ENCODE measurements around the gene COL25A1.
"Not testable (repeated sequence)": the region's sequence is repeated elsewhere in the genome, so short reads cannot be mapped to it uniquely, and the experiment has no call there.

Gene COL25A1

GRCh38 chr4:109114501-109114900 lies 188.0 kb downstream of the COL25A1 start:
- no peak for DNase-seq

GRCh38 chr4:109113521-109113920 lies 188.9 kb downstream of the COL25A1 start:
- no peak for DNase-seq

- no peak for DNase-seq
Measured at GRCh38 chr4:109111031-109111430, 191.4 kb downstream of the COL25A1 start.

GRCh38 chr4:109108215-109108614 lies 194.2 kb downstream of the COL25A1 start:
- not testable (repeated sequence) for DNase-seq

GRCh38 chr4:109094056-109094455 lies 208.4 kb downstream of the COL25A1 start:
- no peak for DNase-seq

GRCh38 chr4:109091727-109092409 lies 210.6 kb downstream of the COL25A1 start:
- DNase-seq, result no peak

GRCh38 chr4:109083911-109084310 lies 218.5 kb downstream of the COL25A1 start:
- DNase-seq, result peak; percentile 44 to 62

GRCh38 chr4:109079731-109080130 lies 222.7 kb downstream of the COL25A1 start:
- peak in 1 of 2 experiments; percentile 0 for DNase-seq

GRCh38 chr4:109079201-109079600 lies 223.3 kb downstream of the COL25A1 start:
- no peak for DNase-seq

- DNase-seq, result no peak
Measured at GRCh38 chr4:109078724-109079123, 223.7 kb downstream of the COL25A1 start.

GRCh38 chr4:109077505-109077904 lies 225.0 kb downstream of the COL25A1 start:
- DNase-seq, result no peak

- not testable (repeated sequence) for DNase-seq
Measured at GRCh38 chr4:109076709-109077108, 225.7 kb downstream of the COL25A1 start.

- no peak for DNase-seq
Measured at GRCh38 chr4:109075621-109076020, 226.8 kb downstream of the COL25A1 start.

- peak; percentile 36 to 42 for DNase-seq
Measured at GRCh38 chr4:109072595-109072994, 229.9 kb downstream of the COL25A1 start.

GRCh38 chr4:109070677-109071076 lies 231.8 kb downstream of the COL25A1 start:
- not testable (repeated sequence) for DNase-seq

GRCh38 chr4:109067508-109068235 lies 234.8 kb downstream of the COL25A1 start:
- no peak for DNase-seq

- no peak for DNase-seq
Measured at GRCh38 chr4:109065006-109065405, 237.5 kb downstream of the COL25A1 start.

GRCh38 chr4:109053257-109053656 lies 249.2 kb downstream of the COL25A1 start:
- no peak for DNase-seq

GRCh38 chr4:109052821-109053220 lies 249.6 kb downstream of the COL25A1 start:
- DNase-seq, result no peak

- no peak for DNase-seq
Measured at GRCh38 chr4:109051054-109051453, 251.4 kb downstream of the COL25A1 start.

GRCh38 chr4:109049926-109050325 lies 252.5 kb downstream of the COL25A1 start:
- DNase-seq, result no peak

- DNase-seq, result no peak
Measured at GRCh38 chr4:109046471-109047201, 255.8 kb downstream of the COL25A1 start.

- DNase-seq, result no peak
Measured at GRCh38 chr4:109044431-109044830, 258.0 kb downstream of the COL25A1 start.

- no peak for DNase-seq
Measured at GRCh38 chr4:109043286-109043685, 259.2 kb downstream of the COL25A1 start.

Measured in Kasumi-1 (cell line).